Adrenal gland (tissue), 12 donors: Measurements from ENCODE around the gene HSPA1B. TPM values are rescaled to one million over a fixed set of nuclear protein-coding genes. Genes with fewer than 3 reads are reported as not detected.
A peak's percentile ranks its signal among the peaks of the same experiment; 100 is the strongest.
"Not testable (repeated sequence)": the region's sequence is repeated elsewhere in the genome, so short reads cannot be mapped to it uniquely, and the experiment has no call there.

ENCODE experiments used
- DNase-seq, 7 donors: peaks; one replicate each; pipeline ENCODE4 v3.0.0-alpha.2; 2019 to 2020
- H3K27ac ChIP-seq, 5 donors: fragments of 200-600 bp; sonication (generic) in 4 of 5; 1 replicate in 3 of 5; 2 replicates in 2 of 5; pipeline versions ENCODE4 v1.5.1 to v1.8.0; 2016 to 2020; ENCODE audit warnings: mild to moderate bottlenecking in 1 of 5
- H3K27me3 ChIP-seq: fragments of 200-600 bp; 2 replicates; pipeline ENCODE4 v1.8.0; 2021
- H3K36me3 ChIP-seq, 2 donors: fragments of 200-600 bp; replicated peaks in 1 of 2; 1 replicate in 1 of 2; 2 replicates in 1 of 2; pipeline versions ENCODE4 v1.5.1 to v1.8.0; 2018 to 2022
- H3K4me1 ChIP-seq, 2 donors: fragments of 200-600 bp; replicated peaks in 1 of 2; 1 replicate in 1 of 2; 2 replicates in 1 of 2; pipeline versions ENCODE4 v1.5.1 to v1.8.0; 2018 to 2021
- H3K4me3 ChIP-seq, 4 donors: fragments of 200-600 bp; sonication (generic) in 3 of 4; one replicate each; pipeline ENCODE4 v1.5.1; 2016 to 2018
- H3K9me3 ChIP-seq, 3 donors: fragments of 200-600 bp; sonication (generic) in 1 of 3; replicated peaks in 1 of 3; 1 replicate in 2 of 3; 2 replicates in 1 of 3; pipeline versions ENCODE4 v1.5.1 to v1.8.0; 2016 to 2021
- CTCF ChIP-seq, 6 experiments: fragments of 450-650 bp in 4 of 6; fragments of 200-600 bp in 2 of 6; sonication (generic) in 1 of 6; IDR thresholded peaks; 1 replicate in 5 of 6; 2 replicates in 1 of 6; pipeline versions ENCODE4 v1.5.1 to v1.8.0; 2016 to 2021; ENCODE audit warnings: antibody characterized with exemption in 6 of 6, mild to moderate bottlenecking in 2 of 6, moderate library complexity in 1 of 6
- POLR2A ChIP-seq, 2 donors: fragments of 450-650 bp; IDR thresholded peaks; one replicate each; pipeline ENCODE4 v1.6.1; 2017; ENCODE audit warnings: antibody characterized with exemption in 2 of 2, mild to moderate bottlenecking in 2 of 2, moderate library complexity in 1 of 2
- WGBS, 4 donors: extraction: QIAGEN DNeasy Blood & Tissue Kit in 2 of 4; methylation state at CpG; one replicate each; pipeline versions ENCODE4 v1.1.5 to v1.1.7; 2013 to 2017; 5-methylcytosine and 5-hydroxymethylcytosine counted together
- intact Hi-C, 2 donors: fragments of 100-400 bp; cut with DNase I; formaldehyde crosslinking; loops; one replicate each; pipeline versions ENCODE4 v1.14.1 to v1.15.0; 2022 to 2023
- polyA plus RNA-seq, 3 donors: library from polyadenylated mRNA; stranded (reverse); fragments of 200-250 nt in 2 of 3; fragments of 350-450 nt in 1 of 3; fragmentation: Illumina TruSeq in 1 of 3; extraction: RNeasy Lipid Tissue Mini Kit (QIAGEN cat#74804) in 1 of 3; gene quantifications; one replicate each; pipeline ENCODE4 v1.2.3, GENCODE V29; 2013 to 2014
- total RNA-seq, 9 donors: library from RNA; depleted of rRNA in 4 of 9; stranded (reverse); fragments of >200 nt in 4 of 9; fragments of 120-200 nt in 1 of 9; fragmentation: NEBNext Ultra II Directional in 1 of 9; extraction: Animal tissue kit (Norgen Biotek cat#: 25700) in 1 of 9; gene quantifications; one replicate each; pipeline versions ENCODE4 v1.1.0 to v1.2.4, GENCODE V29; 2013 to 2023
- donor health status: healthy with polysubstance abuse.
- donor health status: Bipolar disorder and iron deficiency.
- donor health status: DM: yes; HTN: yes; CAD: no.
- donor health status: DM: no; HTN: no; CAD: no.
- donor health status: DM: no; HTN: no; CAD: no.
- donor health status: DM: yes; HTN: yes; CAD: no.

The HSPA1B gene
- total and polyA plus RNA-seq, 12 donors = 29.0 to 424 (median 212) TPM

- H3K27me3 ChIP-seq = no peaks in the 10 kb centered on the region
- H3K27ac ChIP-seq = peak overlapping the region; percentile 3 to 96 (median 47)
- no peaks in the 10 kb centered on the region for H3K9me3 ChIP-seq
- peaks cover 0 to 40% of the 10 kb centered on the region in 2 donors for H3K36me3 ChIP-seq
- DNase-seq = no peak
- intact Hi-C loops = loop anchor here (5.0 to 10.0 kb wide), 2 partner anchors 149 to 152 kb away; partner anchors contain the start of gene LY6G5C (in 1 of the 2)
- peak overlapping the region in 2 of 4 donors; percentile 62 to 92 for H3K4me3 ChIP-seq
- 13 to 30% (median 19%) methylated on average over 12 of the region's 12 CpGs for WGBS, 4 donors
- TF ChIP-seq CTCF (IDR thresholded peaks at IDR 0.05) (no peak), POLR2A (IDR thresholded peaks at IDR 0.05) (no peak)
- peaks cover 25 to 41% of the 10 kb centered on the region in 2 donors for H3K4me1 ChIP-seq
Measured at GRCh38 chr6:31836474-31837368, 9.2 kb downstream of the HSPA1B start.

- intact Hi-C loops = loop anchor here (5.0 to 10.0 kb wide), 2 partner anchors 150 to 153 kb away; partner anchors contain the start of gene LY6G5C (in 1 of the 2)
- H3K27ac ChIP-seq = peak overlapping the region in 1 of 5 donors; percentile 96
- peak overlapping the region in 1 of 4 donors; percentile 62 for H3K4me3 ChIP-seq
- WGBS, 4 donors = 11 to 41% (median 20%) methylated on average over 1 of the region's 1 CpG
- TF ChIP-seq CTCF (IDR thresholded peaks at IDR 0.05) (no peak), POLR2A (IDR thresholded peaks at IDR 0.05) (no peak)
- peaks cover 0 to 40% of the 10 kb centered on the region in 2 donors for H3K36me3 ChIP-seq
- no peak for DNase-seq
- H3K4me1 ChIP-seq = peaks cover 25 to 41% of the 10 kb centered on the region in 2 donors
- no peaks in the 10 kb centered on the region for H3K9me3 ChIP-seq
- no peaks in the 10 kb centered on the region for H3K27me3 ChIP-seq
Measured at GRCh38 chr6:31837369-31838113, 10.0 kb downstream of the HSPA1B start.

DNA sequence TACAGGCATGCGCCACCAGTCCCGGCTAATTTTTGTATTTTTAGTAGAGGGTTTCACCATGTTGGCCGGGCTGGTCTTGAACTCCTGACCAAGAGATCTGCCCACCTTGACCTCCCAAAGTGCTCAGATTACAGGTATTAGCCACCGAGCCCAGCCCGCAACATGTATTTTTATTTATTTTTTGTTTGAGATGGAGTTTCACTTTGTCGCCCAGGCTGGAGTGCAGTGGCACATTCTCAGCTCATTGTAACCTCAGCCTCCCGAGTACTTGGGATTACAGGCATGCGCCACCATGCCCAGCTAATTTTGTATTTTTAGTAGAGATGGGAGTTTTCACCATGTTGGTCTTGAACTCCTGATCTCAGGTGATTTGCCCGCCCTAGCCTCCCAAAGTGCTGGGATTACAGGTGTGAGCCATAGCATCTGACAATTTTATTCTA lies 10.6 kb downstream of the HSPA1B start:
- not testable (repeated sequence) for H3K4me3 ChIP-seq, H3K27me3 ChIP-seq, DNase-seq, H3K9me3 ChIP-seq, H3K27ac ChIP-seq
- H3K4me1 ChIP-seq = peaks cover 25 to 41% of the 10 kb centered on the region in 2 donors
- H3K36me3 ChIP-seq = peaks cover 0 to 40% of the 10 kb centered on the region in 2 donors
- 82 to 85% (median 84%) methylated on average over 9 of the region's 9 CpGs for WGBS, 4 donors
- intact Hi-C loops = loop anchor here (5.0 to 10.0 kb wide), 2 partner anchors 151 to 153 kb away; partner anchors contain the start of gene LY6G5C (in 1 of the 2)

DNA sequence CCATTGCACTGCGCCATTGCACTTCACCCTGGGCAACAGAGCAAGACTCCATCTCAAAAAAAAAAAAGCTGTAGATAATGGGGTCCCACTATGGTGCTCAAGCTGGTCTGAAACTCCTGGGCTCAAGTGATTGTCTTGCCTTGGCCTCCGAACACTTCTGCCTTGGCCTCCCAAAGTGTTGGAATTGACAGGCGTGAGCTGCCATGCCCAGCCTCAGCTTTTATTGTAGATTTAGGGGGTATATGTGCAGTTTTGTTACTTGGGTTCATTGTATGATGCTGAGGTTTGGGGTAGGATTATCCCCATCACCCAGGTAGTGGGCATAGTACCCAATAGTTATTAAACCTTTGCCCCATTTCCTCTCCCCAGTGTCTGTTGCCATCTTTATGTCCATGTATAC lies 11.4 kb downstream of the HSPA1B start:
- intact Hi-C loops = loop anchor here (5.0 to 10.0 kb wide), 2 partner anchors 152 to 154 kb away; partner anchors contain the start of gene LY6G5C (in 1 of the 2)
- H3K27ac ChIP-seq = no peak overlapping the region
- TF ChIP-seq POLR2A (IDR thresholded peaks at IDR 0.05) = no peak
- peaks cover 25 to 37% of the 10 kb centered on the region in 2 donors for H3K4me1 ChIP-seq
- 94 to 100% (median 99%) methylated on average over 3 of the region's 3 CpGs for WGBS, 4 donors
- H3K9me3 ChIP-seq = no peaks in the 10 kb centered on the region
- no peaks in the 10 kb centered on the region for H3K27me3 ChIP-seq
- no peak overlapping the region for H3K4me3 ChIP-seq
- peaks cover 0 to 40% of the 10 kb centered on the region in 2 donors for H3K36me3 ChIP-seq
- no peak for DNase-seq

GRCh38 chr6:31839779-31840126 lies 12.2 kb downstream of the HSPA1B start:
- not testable (repeated sequence) for H3K4me3 ChIP-seq

More at GRCh38 chr6:31839779-31840126, 12.2 kb downstream of the HSPA1B start:
- not testable (repeated sequence) for DNase-seq, H3K9me3 ChIP-seq, H3K27ac ChIP-seq, H3K27me3 ChIP-seq
- peaks cover 25 to 34% of the 10 kb centered on the region in 2 donors for H3K4me1 ChIP-seq
- intact Hi-C loops = loop anchor here (5.0 to 10.0 kb wide), 2 partner anchors 152 to 155 kb away; partner anchors contain the start of gene LY6G5C (in 1 of the 2)
- 79 to 87% (median 81%) methylated on average over 8 of the region's 8 CpGs for WGBS, 4 donors
- peaks cover 0 to 40% of the 10 kb centered on the region in 2 donors for H3K36me3 ChIP-seq
